ENCODE data around the gene FSD1. TPM values are rescaled to one million over a fixed set of nuclear protein-coding genes. Genes with fewer than 3 reads are reported as not detected.
"Not testable (repeated sequence)": the region's sequence is repeated elsewhere in the genome, so short reads cannot be mapped to it uniquely, and the experiment has no call there.

FSD1 gene
- total RNA-seq, 1 experiment from 2014 or later: 13.8 TPM

DNA sequence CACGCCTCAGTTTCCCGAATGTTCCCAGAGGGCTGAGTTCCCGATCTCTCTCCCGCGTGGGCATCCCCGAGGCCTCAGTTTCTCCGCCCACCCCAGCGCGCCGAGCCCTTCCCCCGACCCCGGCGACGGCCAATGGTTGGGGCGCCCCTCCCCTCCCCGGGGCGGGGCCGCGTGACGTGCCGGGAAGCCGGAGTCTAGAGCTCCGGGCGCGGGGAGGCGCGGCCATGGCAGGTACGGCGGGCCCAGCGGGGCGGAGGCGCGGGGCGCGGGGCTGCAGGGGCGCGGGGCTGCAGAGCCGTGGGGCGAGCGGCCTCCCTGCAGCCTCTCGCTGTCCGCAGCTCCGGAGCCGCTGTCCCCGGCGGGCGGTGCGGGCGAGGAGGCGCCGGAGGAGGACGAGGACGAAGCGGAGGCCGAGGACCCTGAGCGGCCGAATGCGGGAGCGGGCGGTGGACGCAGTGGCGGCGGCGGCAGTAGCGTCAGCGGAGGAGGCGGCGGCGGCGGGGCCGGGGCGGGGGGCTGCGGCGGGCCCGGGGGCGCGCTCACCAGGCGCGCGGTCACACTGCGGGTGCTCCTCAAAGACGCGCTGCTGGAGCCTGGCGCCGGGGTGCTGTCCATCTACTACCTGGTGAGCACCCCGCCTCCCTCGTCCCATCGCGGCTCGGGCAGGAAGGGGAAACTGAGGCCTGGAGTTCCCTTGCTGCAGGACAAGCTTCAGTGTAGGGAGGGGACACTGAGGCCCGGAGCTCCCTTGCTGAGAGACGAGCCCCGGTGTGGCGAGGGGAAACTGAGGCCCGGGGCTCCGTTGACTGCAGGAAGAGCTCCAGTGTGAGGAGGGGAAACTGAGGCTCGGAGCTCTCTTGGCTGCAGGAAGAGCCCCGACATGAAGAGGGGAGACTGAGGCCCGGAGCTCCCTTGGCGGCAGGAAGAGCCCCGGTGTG lies 39.2 kb downstream of the FSD1 start, which contains the start of gene MPND:
MPND (plus strand) TSS at position 193 of the 938 bp plus-strand sequence; CDS start at position 225, 32 bp downstream.
- DNase-seq (ENCODE audit: low read depth): peak; percentile 72

GRCh38 chr19:4345342-4346019 lies 41.1 kb downstream of the FSD1 start:
- DNase-seq (ENCODE audit: low read depth): no peak

DNA sequence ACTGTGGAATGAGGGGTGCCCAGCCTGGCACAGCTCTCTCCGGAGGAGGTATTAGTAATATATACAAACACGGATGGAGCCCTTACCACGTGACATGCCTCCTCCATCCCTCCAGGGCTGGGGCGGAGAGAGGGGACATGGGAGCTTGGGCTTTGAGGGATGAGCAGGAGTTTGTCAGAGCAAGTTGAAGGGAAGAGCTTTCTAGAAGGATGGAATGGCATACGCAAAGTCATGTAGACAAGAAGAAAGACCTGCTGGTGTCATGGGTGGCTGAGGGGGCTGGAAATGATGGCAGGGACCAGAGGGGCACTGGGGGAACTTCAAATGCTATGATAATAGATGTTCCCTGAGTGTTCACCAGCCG lies 41.6 kb downstream of the FSD1 start:
- DNase-seq (ENCODE audit: low read depth): no peak

DNA sequence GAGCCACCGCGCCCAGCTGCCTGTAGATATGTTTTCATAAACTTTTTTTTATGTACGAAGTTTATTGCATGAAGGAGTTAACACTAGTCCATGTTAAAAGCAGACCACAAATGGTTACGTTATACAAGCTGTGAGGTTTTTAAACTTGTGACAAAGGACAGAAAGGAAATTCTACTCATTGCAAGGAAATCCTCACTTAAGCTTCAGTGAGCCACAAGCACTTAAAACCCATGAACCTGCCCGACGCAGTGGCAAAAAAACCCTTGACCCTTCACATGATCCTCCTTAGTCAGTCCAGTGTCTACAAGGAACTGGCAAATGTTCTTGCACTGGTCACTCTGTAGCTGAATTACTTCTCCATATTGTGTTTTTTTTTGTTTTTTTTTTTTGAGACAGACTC lies 43.1 kb downstream of the FSD1 start:
- no peak for DNase-seq (ENCODE audit: low read depth)

DNA sequence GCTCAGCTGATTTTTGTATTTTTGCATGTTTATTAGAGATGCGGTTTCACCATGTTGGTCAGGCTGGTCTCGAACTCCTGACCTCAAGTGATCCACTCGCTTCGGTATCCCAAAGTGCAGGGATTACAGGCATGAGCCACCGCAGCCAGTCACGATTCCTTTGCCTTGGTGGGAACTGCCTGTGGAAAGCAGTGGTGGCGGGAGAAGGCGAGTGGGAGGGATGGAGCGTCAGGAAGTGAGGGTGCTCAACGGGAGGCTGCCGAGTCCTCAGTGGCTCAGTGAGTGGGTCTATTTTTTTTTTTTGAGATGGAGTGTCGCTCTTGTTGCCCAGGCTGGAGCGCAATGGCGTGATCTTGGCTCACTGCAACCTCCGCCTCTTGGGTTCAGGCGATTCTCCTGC lies 44.8 kb downstream of the FSD1 start:
- not testable (repeated sequence) for DNase-seq (ENCODE audit: low read depth)

DNA sequence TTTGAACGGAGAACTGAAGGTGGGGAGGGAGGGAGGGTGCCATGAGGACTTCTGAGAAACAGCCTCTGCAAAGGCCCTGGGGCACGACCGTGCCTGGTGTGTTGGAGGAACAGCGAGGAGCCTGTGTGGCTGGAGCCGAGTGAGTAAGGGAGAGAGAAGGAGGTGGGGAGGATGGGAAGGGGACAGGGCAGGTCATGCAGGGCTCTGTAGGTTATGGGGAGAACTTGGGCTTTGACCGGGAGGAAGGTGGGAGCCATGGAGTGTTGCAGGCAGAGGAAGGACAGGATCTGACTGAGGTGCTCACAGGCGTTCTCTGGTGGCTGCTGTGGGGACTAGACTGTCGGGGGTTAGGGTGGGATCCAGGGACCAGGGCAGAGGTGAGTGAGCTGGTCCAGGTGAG lies 45.7 kb downstream of the FSD1 start:
- no peak for DNase-seq (ENCODE audit: low read depth)

DNA sequence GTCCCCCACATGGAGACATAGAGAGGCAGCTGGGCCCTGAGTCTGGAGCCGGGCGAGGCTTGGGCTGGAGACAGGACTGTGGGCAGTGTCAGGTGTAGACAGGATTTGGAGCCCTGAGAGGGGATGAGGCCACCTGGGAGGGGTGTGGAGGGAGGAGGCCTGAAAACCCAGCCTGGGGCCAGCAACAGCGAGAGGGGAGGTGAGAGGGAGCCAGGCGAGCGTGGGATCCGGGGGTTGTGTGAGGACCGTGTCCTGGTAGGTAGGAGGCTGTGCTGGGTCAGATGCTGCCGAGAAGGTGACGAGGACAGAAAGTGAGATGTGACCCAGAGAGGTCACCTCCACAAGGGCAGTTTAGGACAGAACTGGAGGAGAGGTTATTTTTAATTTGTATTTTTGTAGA lies 46.3 kb downstream of the FSD1 start:
- no peak for DNase-seq (ENCODE audit: low read depth)

- DNase-seq (ENCODE audit: low read depth): peak; percentile 64
These were observed 48.3 kb downstream of the FSD1 start for GRCh38 chr19:4352701-4353121.

GRCh38 chr19:4354282-4354681 lies 49.9 kb downstream of the FSD1 start:
- DNase-seq (ENCODE audit: low read depth): no peak

GRCh38 chr19:4354897-4355296 lies 50.5 kb downstream of the FSD1 start:
- no peak for DNase-seq (ENCODE audit: low read depth)

DNA sequence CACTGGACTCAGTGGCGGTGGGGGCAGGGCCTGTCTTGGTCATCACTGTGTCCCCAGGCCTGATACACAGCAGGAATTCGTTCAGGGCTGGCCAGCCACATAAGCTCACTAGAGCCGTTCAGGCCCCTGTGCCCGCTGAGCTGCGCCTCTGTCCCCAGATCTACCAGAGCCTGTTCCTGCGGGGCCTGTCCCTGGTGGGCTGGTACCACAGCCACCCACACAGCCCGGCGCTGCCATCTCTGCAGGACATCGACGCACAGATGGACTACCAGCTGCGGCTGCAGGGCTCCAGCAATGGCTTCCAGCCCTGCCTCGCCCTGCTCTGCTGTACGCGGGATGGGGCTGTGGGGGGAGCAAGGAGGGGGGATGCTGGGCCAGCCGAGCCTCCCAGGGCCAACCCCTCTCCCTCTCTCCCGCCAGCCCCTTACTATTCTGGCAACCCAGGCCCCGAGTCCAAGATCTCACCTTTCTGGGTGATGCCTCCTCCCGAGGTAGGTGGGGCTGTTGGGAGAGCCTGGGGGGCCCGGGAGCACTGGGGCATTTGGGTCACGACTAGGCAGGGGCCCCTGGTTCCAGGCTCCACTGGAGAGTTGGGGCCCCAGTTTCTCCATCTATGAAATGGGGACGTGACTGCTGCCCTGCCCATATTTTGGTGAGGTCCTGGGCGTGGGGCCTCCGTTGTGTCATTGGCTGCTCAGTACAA lies 52.8 kb downstream of the FSD1 start:
- DNase-seq (ENCODE audit: low read depth): no peak

- DNase-seq (ENCODE audit: low read depth): no peak
These were observed 53.5 kb downstream of the FSD1 start for GRCh38 chr19:4357921-4358326.

GRCh38 chr19:4358709-4359626 lies 54.6 kb downstream of the FSD1 start:
- no peak for DNase-seq (ENCODE audit: low read depth)

- DNase-seq (ENCODE audit: low read depth): no peak
These were observed 55.2 kb downstream of the FSD1 start for GRCh38 chr19:4359627-4360000.

DNA sequence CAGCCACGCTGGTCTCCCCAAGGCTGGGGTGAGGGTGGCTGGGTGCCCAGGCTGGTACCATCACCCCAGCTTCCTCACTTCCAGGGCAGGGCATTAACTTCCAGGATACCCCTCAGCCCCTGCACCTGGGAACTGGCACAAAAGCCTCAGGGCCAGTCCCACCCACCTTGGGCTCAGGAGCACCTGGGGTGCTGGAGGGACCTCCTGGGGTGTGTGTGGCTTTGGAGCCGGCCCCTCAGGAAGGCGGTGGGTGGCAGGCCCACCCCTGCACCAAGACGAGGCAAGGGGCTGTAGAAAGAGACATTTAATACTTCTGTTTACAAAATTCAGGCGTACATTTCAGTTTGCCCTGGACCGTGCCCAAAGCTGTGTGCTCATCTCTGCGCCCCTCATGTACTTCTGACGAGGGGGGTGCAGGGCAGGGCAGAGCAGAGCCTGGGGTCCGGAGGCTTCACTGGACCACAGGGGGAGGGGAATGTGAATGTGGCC lies 55.7 kb downstream of the FSD1 start:
- no peak for DNase-seq (ENCODE audit: low read depth)

DNA sequence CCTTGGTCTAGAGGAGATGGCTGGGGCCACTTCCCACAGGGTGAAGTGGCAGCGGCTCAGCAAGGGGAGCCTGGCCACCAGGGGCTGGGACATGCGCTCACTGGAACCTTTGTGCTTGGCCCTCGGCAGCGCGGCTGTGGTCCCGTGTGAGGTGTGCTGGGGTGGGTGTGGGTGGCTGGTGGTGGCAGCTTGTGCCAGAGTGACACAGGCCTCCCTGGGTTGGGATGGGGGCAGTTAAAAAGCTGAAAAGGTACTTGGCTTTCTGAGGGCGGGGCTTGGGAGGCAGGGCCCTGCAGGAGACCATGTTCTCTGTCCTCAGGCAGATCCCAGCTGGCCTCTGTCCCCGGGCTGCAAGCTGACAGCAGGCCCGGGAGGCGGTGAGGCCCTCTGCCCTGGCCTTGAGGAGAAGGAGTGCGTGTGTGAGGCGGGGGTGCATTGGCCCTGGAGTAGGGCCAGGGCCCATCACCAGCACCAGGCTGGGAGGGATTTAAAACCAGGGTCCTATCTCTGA lies 56.3 kb downstream of the FSD1 start:
- DNase-seq (ENCODE audit: low read depth): no peak

- no peak for DNase-seq (ENCODE audit: low read depth)
These were observed 57.0 kb downstream of the FSD1 start for GRCh38 chr19:4361152-4362046.

DNA sequence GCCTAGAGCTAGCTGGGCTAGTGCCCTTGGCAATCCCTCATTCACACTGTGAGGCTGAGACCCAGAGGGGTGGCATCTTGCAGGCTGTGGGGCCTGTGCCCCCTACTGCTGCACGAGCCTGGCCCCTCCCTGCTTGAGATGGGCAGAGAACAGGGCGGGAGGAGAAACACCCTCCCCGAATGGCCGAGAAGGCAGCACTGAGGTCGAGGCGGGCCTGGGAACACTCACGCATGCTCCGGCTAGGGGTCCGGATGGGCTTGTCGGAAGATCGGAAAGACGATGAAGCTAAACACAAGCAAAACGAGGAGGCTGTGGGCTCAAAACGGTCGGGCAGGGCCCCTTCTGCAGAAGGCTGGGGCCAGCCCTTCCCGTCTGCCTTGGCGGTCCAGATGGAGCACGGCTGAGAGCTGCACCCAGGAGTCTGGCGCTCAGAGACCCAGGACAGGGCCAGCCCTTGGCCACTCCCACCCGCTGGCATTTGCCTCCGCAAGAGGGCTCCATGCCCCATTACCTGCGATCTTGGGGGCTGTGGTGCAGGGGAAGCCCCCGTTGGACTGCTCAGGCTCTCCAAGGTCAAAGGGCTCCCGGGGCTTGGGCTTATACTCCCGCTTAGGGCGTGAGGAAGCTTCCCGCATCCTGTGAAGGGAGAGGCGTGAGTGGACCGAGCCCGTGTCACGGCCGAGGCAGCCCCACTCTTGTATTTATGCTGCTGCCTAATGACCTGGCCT lies 57.9 kb downstream of the FSD1 start:
- no peak for DNase-seq (ENCODE audit: low read depth)

Data from LHCN-M2 (cell line).